ENCODE measurements around the gene GOLGA7B.

Gene GOLGA7B

GRCh38 chr10:97869091-97870042, 19.7 kb downstream of the GOLGA7B start:
- FAIRE-seq: no peak

- FAIRE-seq: no peak
Observed at GRCh38 chr10:97870990-97871389, 21.3 kb downstream of the GOLGA7B start.

- FAIRE-seq: no peak
Observed at GRCh38 chr10:97873569-97873968, 23.9 kb downstream of the GOLGA7B start.

GRCh38 chr10:97874332-97874731, 24.7 kb downstream of the GOLGA7B start:
- FAIRE-seq: no peak

- no peak for FAIRE-seq
Observed at GRCh38 chr10:97875391-97875790, 25.7 kb downstream of the GOLGA7B start.

GRCh38 chr10:97876402-97876801, 26.8 kb downstream of the GOLGA7B start:
- no peak for FAIRE-seq

- no peak for FAIRE-seq
Observed at GRCh38 chr10:97879241-97879640, 29.6 kb downstream of the GOLGA7B start.

GRCh38 chr10:97880109-97880508, 30.5 kb downstream of the GOLGA7B start:
- FAIRE-seq: no peak

GRCh38 chr10:97882142-97883091, 32.8 kb downstream of the GOLGA7B start:
- no peak for FAIRE-seq

GRCh38 chr10:97883092-97883485, 33.4 kb downstream of the GOLGA7B start:
- no peak for FAIRE-seq

GRCh38 chr10:97886286-97886685, 36.6 kb downstream of the GOLGA7B start:
- no peak for FAIRE-seq

- no peak for FAIRE-seq
Observed at GRCh38 chr10:97887399-97887798, 37.8 kb downstream of the GOLGA7B start.

GRCh38 chr10:97888134-97888533, 38.5 kb downstream of the GOLGA7B start:
- FAIRE-seq: no peak

- FAIRE-seq: no peak
Observed at GRCh38 chr10:97888641-97889262, 39.1 kb downstream of the GOLGA7B start.

GRCh38 chr10:97889461-97890265, 40.0 kb downstream of the GOLGA7B start:
- FAIRE-seq: no peak

GRCh38 chr10:97891497-97892167, 42.0 kb downstream of the GOLGA7B start:
- FAIRE-seq: no peak

- FAIRE-seq: no peak
Observed at GRCh38 chr10:97892506-97892905, 42.9 kb downstream of the GOLGA7B start.

GRCh38 chr10:97892939-97893338, 43.3 kb downstream of the GOLGA7B start:
- FAIRE-seq: no peak

- no peak for FAIRE-seq
Observed at GRCh38 chr10:97894092-97894491, 44.4 kb downstream of the GOLGA7B start.

GRCh38 chr10:97895084-97895483, 45.4 kb downstream of the GOLGA7B start:
- no peak for FAIRE-seq

GRCh38 chr10:97895915-97896314, 46.3 kb downstream of the GOLGA7B start:
- FAIRE-seq: no peak

Data from G401.6 (cell line).